H1 (cell line): ENCODE measurements around the gene EML4. TPM values are rescaled to one million over a fixed set of nuclear protein-coding genes. Genes with fewer than 3 reads are reported as not detected.

Experiments
- CTCF ChIA-PET: fragments of 300-600 bp; sonication (Branson Sonifier 250); formaldehyde crosslinking; loops from one replicate; lab custom pipeline; 2021; ENCODE audit not compliant: partially characterized antibody; lab: Charles Lee
- POLR2A ChIA-PET: fragments of 300-600 bp; sonication (Branson Sonifier 250); formaldehyde crosslinking; loops from one replicate; lab custom pipeline; 2021; ENCODE audit warnings: inconsistent platforms; ENCODE audit not compliant: partially characterized antibody; lab: Charles Lee
- DNase-seq, 2 experiments: peaks; one replicate each; pipeline versions ENCODE4 v3.0.0 to v3.0.0-alpha.2; 2010 to 2022; ENCODE audit warnings: low spot score in 2 of 2, low read depth in 1 of 2, mixed read lengths in 1 of 2
- FAIRE-seq: peaks from 2 replicates; lab custom pipeline; 2011; peaks lifted over from hg19 to GRCh38; lab: Jason Lieb, UNC
- H2AFZ ChIP-seq: 2 replicates; pipeline ENCODE4 v1.8.1; 2012; ENCODE audit warnings: low read length, inconsistent platforms
- H2AK5ac ChIP-seq: 2 replicates; pipeline ENCODE4 v1.6.1; 2013; ENCODE audit warnings: low read depth, low read length
- H2BK120ac ChIP-seq: replicated peaks from 2 replicates; pipeline ENCODE3; 2013; ENCODE audit warnings: low read depth, low read length, inconsistent platforms
- H2BK12ac ChIP-seq: 2 replicates; pipeline ENCODE4 v1.6.1; 2013; ENCODE audit warnings: low read depth, low read length
- H2BK15ac ChIP-seq: 2 replicates; pipeline ENCODE4 v1.6.1; 2013; ENCODE audit warnings: low read length
- H2BK20ac ChIP-seq: 2 replicates; pipeline ENCODE4 v1.6.1; 2013; ENCODE audit warnings: low read length
- H2BK5ac ChIP-seq: 2 replicates; pipeline ENCODE4 v1.6.1; 2013; ENCODE audit warnings: low read depth, low read length
- H3K14ac ChIP-seq: 2 replicates; pipeline ENCODE4 v1.6.1; 2013; ENCODE audit warnings: inconsistent platforms; ENCODE audit not compliant: insufficient read length
- H3K18ac ChIP-seq: 2 replicates; pipeline ENCODE4 v1.6.1; 2013; ENCODE audit warnings: low read length; ENCODE audit errors: extremely low read depth
- H3K23ac ChIP-seq: 2 replicates; pipeline ENCODE4 v1.6.1; 2013; ENCODE audit warnings: inconsistent platforms; ENCODE audit not compliant: insufficient read length
- H3K23me2 ChIP-seq: 2 replicates; pipeline ENCODE4 v1.6.1; 2013; ENCODE audit warnings: low read depth, low read length
- H3K27ac ChIP-seq: 2 replicates; pipeline ENCODE4 v1.6.1; 2011; ENCODE audit warnings: low read depth, low read length, inconsistent platforms
- H3K27me3 ChIP-seq, 4 experiments: replicated peaks in 1 of 4; 1 replicate in 1 of 4; 2 replicates in 3 of 4; pipeline versions ENCODE4 v1.6.1 to v1.8.1; 2011 to 2013; ENCODE audit warnings: low read length in 3 of 4, mild to moderate bottlenecking in 3 of 4, inconsistent platforms in 2 of 4, mixed read lengths in 2 of 4, moderate library complexity in 1 of 4; ENCODE audit not compliant: control insufficient read depth in 3 of 4, insufficient read depth in 3 of 4; ENCODE audit errors: extremely low read depth in 1 of 4
- H3K36me3 ChIP-seq, 4 experiments: 2 replicates each; pipeline versions ENCODE4 v1.6.1 to v1.8.1; 2011 to 2013; ENCODE audit warnings: mild to moderate bottlenecking in 4 of 4, low read length in 3 of 4, moderate library complexity in 2 of 4, control low read depth in 1 of 4, inconsistent platforms in 1 of 4; ENCODE audit not compliant: insufficient read depth in 4 of 4, control insufficient read depth in 2 of 4
- H3K4ac ChIP-seq: replicated peaks from 2 replicates; pipeline ENCODE3; 2013; ENCODE audit warnings: low read length, low read depth, mixed read lengths, inconsistent platforms; ENCODE audit not compliant: insufficient read length
- H3K4me1 ChIP-seq, 4 experiments: replicated peaks in 1 of 4; 1 replicate in 1 of 4; 2 replicates in 3 of 4; pipeline versions ENCODE4 v1.6.1 to v1.8.1; 2011 to 2013; ENCODE audit warnings: low read length in 3 of 4, inconsistent platforms in 2 of 4, mixed read lengths in 1 of 4; ENCODE audit not compliant: insufficient read depth in 4 of 4, control insufficient read depth in 3 of 4
- H3K4me2 ChIP-seq, 2 experiments: 2 replicates each; pipeline versions ENCODE4 v1.6.1 to v1.8.1; 2011 to 2013; ENCODE audit warnings: low read depth in 2 of 2, low read length in 2 of 2, control low read depth in 1 of 2, inconsistent platforms in 1 of 2, mild to moderate bottlenecking in 1 of 2; ENCODE audit not compliant: insufficient read depth in 1 of 2
- H3K4me3 ChIP-seq, 4 experiments: fragments of 200-600, 300-600 bp in 1 of 4; sonication (generic), shearing (Covaris generic), sonication (Bioruptor Twin) in 1 of 4; 2 replicates each; pipeline versions ENCODE4 v1.5.1 to v1.8.1; 2011 to 2016; ENCODE audit warnings: low read length in 4 of 4, low read depth in 3 of 4, control low read depth in 2 of 4, inconsistent platforms in 2 of 4, mild to moderate bottlenecking in 2 of 4, mixed read lengths in 1 of 4, moderate library complexity in 1 of 4; ENCODE audit not compliant: insufficient read depth in 2 of 4; ENCODE audit errors: extremely low read depth in 1 of 4
- H3K56ac ChIP-seq: replicated peaks from 2 replicates; pipeline ENCODE3; 2013; ENCODE audit warnings: low read depth, mild to moderate bottlenecking, mixed read lengths, low read length, inconsistent platforms; ENCODE audit not compliant: insufficient read length
- H3K79me1 ChIP-seq: 2 replicates; pipeline ENCODE4 v1.6.1; 2013; ENCODE audit warnings: low read depth, low read length, control low read depth
- H3K79me2 ChIP-seq, 2 experiments: 2 replicates each; pipeline versions ENCODE4 v1.6.1 to v1.8.1; 2012 to 2013; ENCODE audit warnings: low read length in 2 of 2, mild to moderate bottlenecking in 2 of 2, inconsistent platforms in 1 of 2; ENCODE audit not compliant: insufficient read depth in 2 of 2, control insufficient read depth in 1 of 2
- H3K9ac ChIP-seq, 4 experiments: replicated peaks in 1 of 4; 1 replicate in 1 of 4; 2 replicates in 3 of 4; pipeline versions ENCODE4 v1.6.1 to v1.8.1; 2011 to 2013; ENCODE audit warnings: low read depth in 3 of 4, low read length in 3 of 4, control low read depth in 2 of 4, mild to moderate bottlenecking in 2 of 4, moderate library complexity in 2 of 4, inconsistent platforms in 1 of 4; ENCODE audit errors: extremely low read depth in 1 of 4
- H3K9me3 ChIP-seq, 2 experiments: 2 replicates each; pipeline versions ENCODE4 v1.6.1 to v1.8.1; 2012 to 2013; ENCODE audit warnings: mild to moderate bottlenecking in 2 of 2, moderate library complexity in 2 of 2, control low read depth in 1 of 2, inconsistent platforms in 1 of 2, low read depth in 1 of 2, low read length in 1 of 2, mixed read lengths in 1 of 2; ENCODE audit not compliant: insufficient read depth in 2 of 2
- H4K20me1 ChIP-seq, 2 experiments: replicated peaks in 1 of 2; 2 replicates each; pipeline versions ENCODE3 to v1.8.1; 2011 to 2013; ENCODE audit warnings: inconsistent platforms in 2 of 2, low read length in 2 of 2, mild to moderate bottlenecking in 1 of 2; ENCODE audit not compliant: insufficient read depth in 2 of 2, control insufficient read depth in 1 of 2
- H4K5ac ChIP-seq: 2 replicates; pipeline ENCODE4 v1.6.1; 2013; ENCODE audit warnings: low read length, low read depth, mixed read lengths, inconsistent platforms; ENCODE audit not compliant: insufficient read length
- H4K8ac ChIP-seq: 2 replicates; pipeline ENCODE4 v1.8.0; 2013; ENCODE audit warnings: mild to moderate bottlenecking, moderate library complexity, low read length, inconsistent platforms; ENCODE audit not compliant: insufficient read depth; ENCODE audit errors: extremely low read depth
- H4K91ac ChIP-seq: replicated peaks from 2 replicates; pipeline ENCODE3; 2013; ENCODE audit warnings: low read length, mixed read lengths, inconsistent platforms; ENCODE audit not compliant: insufficient read length
- ATF3 ChIP-seq: IDR thresholded peaks from 2 replicates; pipeline ENCODE4 v1.6.1; 2011; ENCODE audit warnings: low read depth, mild to moderate bottlenecking, low read length; ENCODE audit not compliant: insufficient read depth
- BRCA1 ChIP-seq: IDR thresholded peaks from 2 replicates; pipeline ENCODE4 v1.6.1; 2012; ENCODE audit warnings: low read depth, low read length, improper control_type of control experiment
- CHD2 ChIP-seq: IDR thresholded peaks from 2 replicates; pipeline ENCODE4 v1.6.1; 2012; ENCODE audit warnings: low read length, improper control_type of control experiment
- KDM4A ChIP-seq: IDR thresholded peaks from one replicate; pipeline ENCODE4 v1.7.1; 2012; ENCODE audit warnings: low read depth, mild to moderate bottlenecking, moderate library complexity, low read length, inconsistent platforms; ENCODE audit not compliant: severe bottlenecking
- PHF8 ChIP-seq: fragments of 200-600 bp; sonication (generic); conservative IDR thresholded peaks from 2 replicates; pipeline ENCODE4 v1.7.1; 2012; ENCODE audit warnings: low read depth, mild to moderate bottlenecking, inconsistent platforms, low read length, moderate library complexity
- RAD21 ChIP-seq, 2 experiments: IDR thresholded peaks in 1 of 2; conservative IDR thresholded peaks in 1 of 2; 2 replicates each; pipeline ENCODE4 v1.6.1; 2011; ENCODE audit warnings: low read depth in 2 of 2, low read length in 2 of 2, improper control_type of control experiment in 1 of 2, inconsistent platforms in 1 of 2, mild to moderate bottlenecking in 1 of 2, moderate library complexity in 1 of 2
- SP4 ChIP-seq: IDR thresholded peaks from 2 replicates; pipeline ENCODE4 v1.6.1; 2012; ENCODE audit warnings: low read length, inconsistent platforms
- TCF12 ChIP-seq: IDR thresholded peaks from 2 replicates; pipeline ENCODE4 v1.6.1; 2011; ENCODE audit warnings: low read depth, mild to moderate bottlenecking, low read length
- USF2 ChIP-seq: IDR thresholded peaks from 2 replicates; pipeline ENCODE4 v1.6.1; 2011; ENCODE audit warnings: low read length, improper control_type of control experiment
- YY1 ChIP-seq: IDR thresholded peaks from 2 replicates; pipeline ENCODE4 v1.6.1; 2011; ENCODE audit warnings: low read depth, mild to moderate bottlenecking, low read length
- ZNF274 ChIP-seq: IDR thresholded peaks from 2 replicates; pipeline ENCODE4 v1.7.0; 2012; ENCODE audit warnings: low read length, borderline replicate concordance; ENCODE audit errors: extremely low read depth
- WGBS, 2 experiments: shearing (Covaris generic) in 1 of 2; methylation state at CpG; one replicate each; pipeline versions ENCODE4 v1.1.6 to v1.1.7; 2013 to 2015; ENCODE audit warnings: low lambda C conversion rate in 2 of 2, mixed read lengths in 2 of 2, inconsistent platforms in 1 of 2, low coverage in 1 of 2, missing lambda C conversion rate in 1 of 2; ENCODE audit not compliant: insufficient replicate concordance in 2 of 2, insufficient coverage in 1 of 2, insufficient read length in 1 of 2; ENCODE audit errors: extremely low coverage in 1 of 2, missing lambda C conversion rate in 1 of 2; 5-methylcytosine and 5-hydroxymethylcytosine counted together
- polyA plus RNA-seq, 7 experiments: library from polyadenylated mRNA; depleted of rRNA in 3 of 7; stranded (reverse) in 5 of 7; unstranded in 2 of 7; fragments of >200 nt in 5 of 7; fragments of 200-250 nt in 2 of 7; gene quantifications; 1 replicate in 5 of 7; 2 replicates in 1 of 7; 4 replicates in 1 of 7; pipeline versions ENCODE4 v1.2.1 to v1.2.3, GENCODE V29; 2011 to 2013; ENCODE audit warnings: missing spikeins in 2 of 7, mixed read lengths in 2 of 7
- total RNA-seq: library from RNA; stranded (reverse); fragmentation: NEBNext Ultra II Directional; extraction: Animal tissue kit (Norgen Biotek cat#: 25700); gene quantifications from 2 replicates; pipeline ENCODE4 v1.2.1, GENCODE V29; 2021

EML4 gene
- total and polyA plus RNA-seq, 2 of the 8 experiments (the other 6 are each of a cell fraction or from before 2014, with no cell fraction given), result 50.1 to 104 TPM

GRCh38 chr2:42223067-42223854, 54.1 kb downstream of the EML4 start:
- H4K8ac ChIP-seq, result no peak overlapping the region
- H2BK20ac ChIP-seq, result no peak overlapping the region
- no peak overlapping the region for H3K4ac ChIP-seq
- no peak for DNase-seq
- H3K14ac ChIP-seq, result no peak overlapping the region
- no peak overlapping the region for H4K91ac ChIP-seq
- H3K4me2 ChIP-seq, result no peak overlapping the region
- H3K27ac ChIP-seq, result no peak overlapping the region
- no peak overlapping the region for H2AK5ac ChIP-seq
- 93% methylated on average over 4 of the region's 4 CpGs; no CpG with 5 or more reads in 1 of the 2 experiments for WGBS, 2 experiments
- no peak overlapping the region for H2BK120ac ChIP-seq
- H3K23me2 ChIP-seq, result no peaks in the 10 kb centered on the region
- H3K9ac ChIP-seq, result no peak overlapping the region
- H3K18ac ChIP-seq, result no peak overlapping the region
- CTCF ChIA-PET, result interaction anchor here (0.6 to 1.5 kb wide), 3 partner anchors 19 to 116 kb away, joined by 3 to 5 read pairs (median 3); no protein-coding TSS in a partner anchor
- no peaks in the 10 kb centered on the region for H3K9me3 ChIP-seq
- no peak overlapping the region for H3K4me3 ChIP-seq
- H3K4me1 ChIP-seq, result no peaks in the 10 kb centered on the region
- no peak overlapping the region for H4K5ac ChIP-seq
- no peak overlapping the region for H2AFZ ChIP-seq
- peaks cover 0 to 81% of the 10 kb centered on the region in 2 experiments; a peak in 3 of 4 replicates for H3K79me2 ChIP-seq
- TF ChIP-seq CHD2 (no peak), ATF3 (no peak), YY1 (no peak), ZNF274 (no peak), BRCA1 (no peak), PHF8 (no peak), KDM4A (no peak), USF2 (no peak), TCF12 (no peak), SP4 (no peak), RAD21 (IDR thresholded peaks at IDR 0.05 in 1 of 2, conservative IDR thresholded peaks at IDR 0.05 in 1 of 2; ENCODE audit: low read depth in 2 of 2, low read length in 2 of 2) (no peak)
- TF ChIP-seq, all 59 proteins: peak for 0
- H3K56ac ChIP-seq, result no peak overlapping the region
- POLR2A ChIA-PET, result no interaction called here
- H3K23ac ChIP-seq, result no peak overlapping the region
- FAIRE-seq, result no peak
- peaks cover 4 to 6% of the 10 kb centered on the region in 2 experiments for H4K20me1 ChIP-seq
- no peaks in the 10 kb centered on the region for H3K27me3 ChIP-seq
- no peak overlapping the region for H2BK12ac ChIP-seq
- no peak overlapping the region for H2BK15ac ChIP-seq
- no peaks in the 10 kb centered on the region for H3K36me3 ChIP-seq
- no peak overlapping the region for H2BK5ac ChIP-seq
- no peaks in the 10 kb centered on the region; the same call in 1 of the 2 replicates for H3K79me1 ChIP-seq
